Urinary bladder (tissue), 4 donors: ENCODE measurements around the gene OR51V1. TPM values are rescaled to one million over a fixed set of nuclear protein-coding genes. Genes with fewer than 3 reads are reported as not detected.

Source experiments
- DNase-seq: peaks from one replicate; pipeline ENCODE4 v3.0.0-alpha.2; 2015; ENCODE audit errors: extremely low spot score
- H3K27ac ChIP-seq: one replicate; pipeline ENCODE4 v1.5.1; 2013; ENCODE audit warnings: low read depth, mild to moderate bottlenecking, moderate library complexity
- H3K36me3 ChIP-seq: one replicate; pipeline ENCODE4 v1.6.1; 2013; ENCODE audit warnings: mild to moderate bottlenecking, moderate library complexity; ENCODE audit not compliant: insufficient read depth
- H3K4me1 ChIP-seq: one replicate; pipeline ENCODE4 v1.6.1; 2013; ENCODE audit warnings: mild to moderate bottlenecking, moderate library complexity; ENCODE audit not compliant: insufficient read depth
- H3K4me3 ChIP-seq: one replicate; pipeline ENCODE4 v1.5.1; 2013; ENCODE audit warnings: low read depth, low read length
- WGBS: extraction: QIAGEN DNeasy Blood & Tissue Kit; methylation state at CpG from one replicate; pipeline ENCODE4 v1.1.7; 2013; 5-methylcytosine and 5-hydroxymethylcytosine counted together
- polyA plus RNA-seq: library from polyadenylated mRNA; stranded (reverse); fragments of 200-250 nt; gene quantifications from one replicate; pipeline ENCODE4 v1.2.3, GENCODE V29; 2013
- total RNA-seq: library from RNA; depleted of rRNA; stranded (reverse); fragments of >200 nt; gene quantifications from one replicate; pipeline ENCODE4 v1.2.3, GENCODE V29; 2014
- donor health status: healthy with polysubstance abuse.
- donor health status: healthy.

The OR51V1 gene
- total and polyA plus RNA-seq, 2 donors: not detected

DNA sequence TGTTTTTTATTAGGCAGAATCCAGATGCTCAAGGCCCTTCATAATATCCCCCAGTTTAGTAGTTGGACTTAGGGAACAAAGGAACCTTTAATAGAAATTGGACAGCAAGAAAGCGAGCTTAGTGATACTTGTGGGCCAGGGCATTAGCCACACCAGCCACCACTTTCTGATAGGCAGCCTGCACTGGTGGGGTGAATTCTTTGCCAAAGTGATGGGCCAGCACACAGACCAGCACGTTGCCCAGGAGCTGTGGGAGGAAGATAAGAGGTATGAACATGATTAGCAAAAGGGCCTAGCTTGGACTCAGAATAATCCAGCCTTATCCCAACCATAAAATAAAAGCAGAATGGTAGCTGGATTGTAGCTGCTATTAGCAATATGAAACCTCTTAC lies 25.0 kb upstream of the OR51V1 start:
- H3K4me3 ChIP-seq: no peak overlapping the region
- no peaks in the 10 kb centered on the region for H3K4me1 ChIP-seq
- DNase-seq: no peak
- WGBS: 56% methylated on average over 2 of the region's 2 CpGs
- H3K36me3 ChIP-seq: no peaks in the 10 kb centered on the region
- H3K27ac ChIP-seq: no peak overlapping the region

DNA sequence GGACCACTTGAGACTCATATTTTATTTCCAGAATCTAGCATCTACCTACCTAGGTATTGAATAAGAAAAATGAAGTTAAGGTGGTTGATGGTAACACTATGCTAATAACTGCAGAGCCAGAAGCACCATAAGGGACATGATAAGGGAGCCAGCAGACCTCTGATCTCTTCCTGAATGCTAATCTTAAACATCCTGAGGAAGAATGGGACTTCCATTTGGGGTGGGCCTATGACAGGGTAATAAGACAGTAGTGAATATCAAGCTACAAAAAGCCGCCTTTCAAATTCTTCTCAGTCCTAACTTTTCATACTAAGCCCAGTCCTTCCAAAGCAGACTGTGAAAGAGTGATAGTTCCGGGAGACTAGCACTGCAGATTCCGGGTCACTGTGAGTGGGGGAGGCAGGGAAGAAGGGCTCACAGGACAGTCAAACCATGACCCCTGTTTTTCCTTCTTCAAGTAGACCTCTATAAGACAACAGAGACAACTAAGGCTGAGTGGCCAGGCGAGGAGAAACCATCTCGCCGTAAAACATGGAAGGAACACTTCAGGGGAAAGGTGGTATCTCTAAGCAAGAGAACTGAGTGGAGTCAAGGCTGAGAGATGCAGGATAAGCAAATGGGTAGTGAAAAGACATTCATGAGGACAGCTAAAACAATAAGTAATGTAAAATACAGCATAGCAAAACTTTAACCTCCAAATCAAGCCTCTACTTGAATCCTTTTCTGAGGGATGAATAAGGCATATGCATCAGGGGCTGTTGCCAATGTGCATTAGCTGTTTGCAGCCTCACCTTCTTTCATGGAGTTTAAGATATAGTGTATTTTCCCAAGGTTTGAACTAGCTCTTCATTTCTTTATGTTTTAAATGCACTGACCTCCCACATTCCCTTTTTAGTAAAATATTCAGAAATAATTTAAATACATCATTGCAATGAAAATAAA lies 24.3 kb upstream of the OR51V1 start:
- DNase-seq: no peak
- 71% methylated on average over 6 of the region's 6 CpGs for WGBS
- Histone ChIP-seq H3K4me1 (no peaks in the 10 kb centered on the region), H3K36me3 (no peaks in the 10 kb centered on the region), H3K4me3 (no peak overlapping the region), H3K27ac (no peak overlapping the region)

DNA sequence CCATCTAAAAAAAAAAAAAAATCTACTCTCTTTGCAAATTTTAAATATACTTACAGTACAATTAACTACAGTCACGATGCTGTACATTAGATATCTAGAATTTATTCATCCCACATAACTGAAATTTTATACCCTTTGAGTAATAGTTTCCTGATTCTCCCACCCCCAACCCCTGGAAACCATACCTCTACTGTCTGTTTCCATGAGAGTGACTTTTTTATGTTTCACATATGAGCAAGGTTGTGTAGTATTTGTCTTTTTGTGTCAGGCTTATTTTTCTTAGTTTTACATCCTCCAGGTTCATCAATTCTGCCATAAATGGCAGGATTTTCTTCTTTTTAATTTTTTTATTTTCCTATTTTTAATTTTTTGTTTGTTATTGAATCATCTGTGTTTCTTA lies 23.2 kb upstream of the OR51V1 start:
- DNase-seq: no peak
- 60% methylated on average over 1 of the region's 1 CpG for WGBS
- no peak overlapping the region for H3K27ac ChIP-seq
- H3K4me3 ChIP-seq: no peak overlapping the region
- no peaks in the 10 kb centered on the region for H3K36me3 ChIP-seq
- H3K4me1 ChIP-seq: no peaks in the 10 kb centered on the region

DNA sequence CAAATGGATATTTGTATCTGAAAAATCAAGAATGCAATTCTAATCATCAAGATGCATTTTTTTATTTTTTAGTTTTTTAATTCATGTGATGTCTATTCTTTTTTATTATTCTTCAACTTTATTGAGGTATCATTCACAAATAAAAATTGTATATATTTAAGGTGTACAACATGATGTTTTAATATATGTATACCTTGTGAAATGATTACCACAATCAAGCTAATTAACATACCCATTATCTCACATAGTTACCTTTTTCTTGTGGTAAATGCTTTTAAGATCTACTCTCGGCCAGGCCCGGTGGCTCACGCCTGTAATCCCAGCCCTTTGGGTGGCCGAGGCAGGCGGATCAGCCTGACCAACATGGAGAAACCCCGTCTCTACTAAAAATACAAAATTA lies 22.7 kb upstream of the OR51V1 start:
- Histone ChIP-seq H3K4me3 (no peak overlapping the region), H3K27ac (no peak overlapping the region), H3K36me3 (no peaks in the 10 kb centered on the region), H3K4me1 (no peaks in the 10 kb centered on the region)
- DNase-seq: no peak
- WGBS: 89% methylated on average over 6 of the region's 6 CpGs

DNA sequence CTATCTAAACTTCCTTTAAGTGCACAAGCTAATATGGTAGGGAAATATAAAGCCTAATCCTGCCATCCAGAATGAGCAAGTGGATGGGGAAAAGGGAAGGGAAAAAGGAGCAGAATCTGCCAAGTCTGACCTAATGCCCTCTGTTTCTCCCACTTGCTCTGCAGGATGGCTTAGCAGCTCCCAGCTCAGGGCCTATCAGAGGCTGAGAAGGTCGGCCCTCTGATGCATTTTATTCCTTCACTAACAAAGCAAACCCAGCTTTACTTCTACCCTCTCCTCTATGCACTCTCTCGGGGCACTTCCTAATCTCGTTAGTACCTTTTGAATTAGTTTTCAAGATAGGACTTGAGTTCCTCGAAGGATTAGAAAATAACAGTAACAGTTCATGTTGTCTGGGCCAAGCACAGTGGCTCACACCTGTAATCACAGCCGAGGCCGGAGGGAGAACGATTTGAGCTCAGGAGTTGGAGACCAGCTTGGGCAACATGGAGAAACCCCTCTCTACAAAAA lies 9.9 kb upstream of the OR51V1 start:
- Histone ChIP-seq H3K36me3 (no peaks in the 10 kb centered on the region), H3K4me1 (no peaks in the 10 kb centered on the region), H3K27ac (no peak overlapping the region), H3K4me3 (no peak overlapping the region)
- WGBS: 61% methylated on average over 7 of the region's 7 CpGs
- no peak for DNase-seq

DNA sequence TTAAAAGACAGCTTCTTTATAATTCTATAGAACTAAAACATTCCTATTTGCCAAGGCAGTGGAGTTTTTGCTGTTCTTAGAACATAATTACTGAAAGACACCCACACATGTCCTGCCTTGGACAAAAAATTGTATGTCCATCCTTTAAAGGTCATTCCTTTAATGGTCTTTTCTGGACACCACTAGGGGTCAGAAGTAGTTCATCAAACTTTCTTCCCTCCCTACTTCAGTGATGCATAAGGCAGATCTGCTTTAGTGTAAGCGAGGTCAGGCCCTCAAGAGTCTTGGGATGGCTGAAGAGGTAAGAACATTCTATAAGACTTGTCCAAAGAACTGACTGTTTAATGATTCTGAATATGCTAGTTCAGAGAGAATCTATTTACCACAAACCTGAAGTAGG lies 4.3 kb upstream of the OR51V1 start:
- no peak for DNase-seq
- no peak overlapping the region for H3K27ac ChIP-seq
- H3K36me3 ChIP-seq: no peaks in the 10 kb centered on the region
- WGBS: 23% methylated on average over 1 of the region's 1 CpG
- H3K4me3 ChIP-seq: no peak overlapping the region
- H3K4me1 ChIP-seq: no peaks in the 10 kb centered on the region

DNA sequence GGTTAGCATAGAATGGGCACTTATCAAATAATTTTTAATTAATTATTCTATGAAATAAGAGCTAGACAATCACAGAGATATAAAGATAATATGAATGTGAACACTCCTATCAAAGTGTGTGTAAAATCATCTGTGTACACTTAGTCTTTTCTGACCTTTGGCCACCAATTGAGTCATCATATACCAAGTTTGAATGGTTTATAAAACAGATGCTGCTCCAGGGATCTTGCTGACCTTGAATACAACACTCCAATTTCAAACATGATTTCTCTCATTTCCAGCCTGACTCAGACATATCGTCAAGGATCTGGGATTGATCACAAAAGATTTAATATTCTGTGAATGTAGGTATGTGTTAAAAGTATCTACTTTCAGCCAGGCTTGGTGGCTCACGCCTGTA lies 2.9 kb upstream of the OR51V1 start:
- Histone ChIP-seq H3K27ac (no peak overlapping the region), H3K36me3 (no peaks in the 10 kb centered on the region), H3K4me1 (no peaks in the 10 kb centered on the region), H3K4me3 (no peak overlapping the region)
- no peak for DNase-seq
- 81% methylated on average over 2 of the region's 2 CpGs for WGBS

DNA sequence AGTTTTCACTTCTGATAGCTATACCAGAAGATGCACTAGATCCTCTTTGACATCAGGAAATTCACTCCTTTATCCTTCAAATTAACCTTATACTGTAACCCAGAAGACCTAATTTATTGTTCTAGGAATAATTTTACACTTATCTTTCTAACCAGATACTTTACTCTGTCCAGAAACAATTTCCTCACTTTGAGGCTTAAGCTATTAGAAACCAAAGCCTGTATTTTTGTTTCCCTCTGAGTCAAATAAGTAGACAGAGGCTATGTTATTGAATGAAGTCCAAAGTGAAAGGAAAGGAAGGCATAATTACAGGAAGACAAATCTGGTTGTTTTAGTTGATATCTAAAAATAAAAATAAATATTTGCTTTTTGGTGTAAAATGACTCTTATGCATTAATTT lies 2.2 kb downstream of the OR51V1 start:
- no peak overlapping the region for H3K27ac ChIP-seq
- no peaks in the 10 kb centered on the region for H3K4me1 ChIP-seq
- no peaks in the 10 kb centered on the region for H3K36me3 ChIP-seq
- DNase-seq: no peak
- H3K4me3 ChIP-seq: no peak overlapping the region

DNA sequence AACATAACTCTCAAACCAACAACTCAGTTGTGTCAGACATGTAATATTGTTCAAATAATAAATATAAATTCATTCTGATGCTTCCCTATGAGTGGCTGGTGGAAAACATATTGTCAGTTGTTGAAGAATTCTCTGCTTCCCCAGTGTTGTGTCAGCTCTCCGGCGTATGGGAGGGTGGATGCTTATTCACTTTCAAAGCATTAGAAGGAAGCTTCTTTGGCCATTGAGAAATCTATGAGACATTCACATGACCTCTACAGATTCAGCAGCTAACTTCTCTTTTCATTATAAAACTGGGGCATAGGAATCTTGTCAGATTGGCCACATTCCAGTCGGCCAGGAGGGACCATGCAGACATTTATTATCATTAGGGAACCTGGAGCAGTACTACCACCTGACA lies 2.9 kb downstream of the OR51V1 start:
- Histone ChIP-seq H3K4me1 (no peaks in the 10 kb centered on the region), H3K27ac (no peak overlapping the region), H3K4me3 (no peak overlapping the region), H3K36me3 (no peaks in the 10 kb centered on the region)
- no peak for DNase-seq
- WGBS: 71% methylated on average over 3 of the region's 3 CpGs

DNA sequence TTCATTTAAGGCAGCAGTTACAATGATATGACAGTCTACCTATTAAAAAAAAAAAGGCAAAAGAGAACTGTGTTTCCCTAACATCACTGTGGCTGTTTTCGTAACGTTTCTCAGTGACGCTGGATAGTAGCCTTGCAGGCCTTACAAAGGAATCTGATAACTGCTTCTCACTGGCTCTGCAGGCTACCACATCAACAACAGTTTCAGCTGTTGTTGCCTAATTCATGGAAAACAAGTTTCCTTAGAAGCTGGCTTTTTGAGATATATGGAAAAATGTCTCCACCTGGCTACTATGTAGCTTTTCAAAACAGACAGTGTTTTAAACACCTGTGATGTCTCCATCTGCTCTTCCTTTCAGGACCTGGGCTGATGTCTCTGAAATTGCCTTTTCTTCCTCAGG lies 3.8 kb downstream of the OR51V1 start:
- 60% methylated on average over 3 of the region's 3 CpGs for WGBS
- Histone ChIP-seq H3K36me3 (no peaks in the 10 kb centered on the region), H3K4me1 (no peaks in the 10 kb centered on the region), H3K27ac (no peak overlapping the region), H3K4me3 (no peak overlapping the region)
- DNase-seq: no peak

DNA sequence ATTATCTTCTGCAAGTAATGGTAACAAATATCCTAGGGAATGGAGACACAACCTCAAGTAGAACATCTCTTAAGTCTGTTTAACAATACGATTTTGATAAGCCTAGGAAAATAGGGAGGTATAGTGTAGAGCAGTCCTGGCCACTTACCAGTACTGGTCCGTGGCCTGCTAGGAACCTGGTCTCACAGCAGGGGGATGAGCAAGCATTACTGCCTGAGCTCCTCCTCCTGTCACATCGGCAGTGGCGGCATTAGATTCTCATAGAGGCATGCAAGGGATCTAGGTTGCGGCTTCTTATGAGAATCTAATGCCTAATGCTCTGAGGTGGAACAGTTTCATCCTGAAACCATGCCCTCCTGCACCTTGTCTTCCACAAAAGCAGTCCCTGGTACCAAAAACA lies 4.4 kb downstream of the OR51V1 start:
- no peak overlapping the region for H3K27ac ChIP-seq
- H3K36me3 ChIP-seq: no peaks in the 10 kb centered on the region
- DNase-seq: no peak
- 71% methylated on average over 5 of the region's 5 CpGs for WGBS
- no peaks in the 10 kb centered on the region for H3K4me1 ChIP-seq
- no peak overlapping the region for H3K4me3 ChIP-seq

DNA sequence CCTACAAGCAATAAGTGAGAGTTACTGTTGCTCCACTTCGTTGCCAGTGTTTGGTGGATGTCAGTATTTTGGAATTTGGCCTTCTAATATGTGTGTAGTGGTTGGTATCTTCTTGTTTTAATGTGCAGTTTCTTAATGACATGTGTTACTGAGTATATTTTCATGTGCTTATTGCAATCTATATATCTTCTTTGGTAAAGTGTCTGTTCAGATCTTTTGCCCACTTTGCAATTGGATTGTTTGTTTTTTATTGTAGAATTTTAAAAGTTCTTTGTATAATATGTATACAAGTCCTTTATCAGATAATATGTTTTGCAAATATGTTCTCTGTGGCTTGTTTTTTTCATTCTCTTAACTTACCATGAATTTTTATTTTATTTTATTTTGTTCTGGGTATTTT lies 7.7 kb downstream of the OR51V1 start:
- H3K4me1 ChIP-seq: no peaks in the 10 kb centered on the region
- 25% methylated on average over 1 of the region's 1 CpG for WGBS
- DNase-seq: no peak
- no peak overlapping the region for H3K27ac ChIP-seq
- H3K4me3 ChIP-seq: no peak overlapping the region
- no peaks in the 10 kb centered on the region for H3K36me3 ChIP-seq

DNA sequence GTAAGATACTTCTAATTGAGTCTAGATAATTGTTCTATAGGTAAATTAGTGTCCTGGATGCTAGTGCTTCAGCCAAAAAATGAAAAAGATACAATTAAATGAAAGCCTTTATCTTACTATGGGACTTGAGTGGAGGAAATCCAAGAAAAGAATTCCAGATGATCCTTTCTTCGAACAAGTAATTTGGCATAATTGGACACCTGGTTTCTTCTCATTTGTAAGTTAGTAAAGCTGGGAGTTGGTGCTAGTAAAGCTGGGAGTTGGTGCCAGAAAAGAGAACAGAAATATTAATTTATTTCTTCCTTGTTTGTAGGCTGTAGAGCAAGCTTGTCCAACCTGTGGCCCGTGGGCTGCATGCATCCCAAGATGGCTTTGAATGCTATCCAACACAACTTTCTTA lies 12.3 kb downstream of the OR51V1 start:
- DNase-seq: no peak
- WGBS: 85% methylated on average over 2 of the region's 2 CpGs
- H3K4me3 ChIP-seq: no peak overlapping the region
- no peaks in the 10 kb centered on the region for H3K36me3 ChIP-seq
- H3K27ac ChIP-seq: no peak overlapping the region
- no peaks in the 10 kb centered on the region for H3K4me1 ChIP-seq

DNA sequence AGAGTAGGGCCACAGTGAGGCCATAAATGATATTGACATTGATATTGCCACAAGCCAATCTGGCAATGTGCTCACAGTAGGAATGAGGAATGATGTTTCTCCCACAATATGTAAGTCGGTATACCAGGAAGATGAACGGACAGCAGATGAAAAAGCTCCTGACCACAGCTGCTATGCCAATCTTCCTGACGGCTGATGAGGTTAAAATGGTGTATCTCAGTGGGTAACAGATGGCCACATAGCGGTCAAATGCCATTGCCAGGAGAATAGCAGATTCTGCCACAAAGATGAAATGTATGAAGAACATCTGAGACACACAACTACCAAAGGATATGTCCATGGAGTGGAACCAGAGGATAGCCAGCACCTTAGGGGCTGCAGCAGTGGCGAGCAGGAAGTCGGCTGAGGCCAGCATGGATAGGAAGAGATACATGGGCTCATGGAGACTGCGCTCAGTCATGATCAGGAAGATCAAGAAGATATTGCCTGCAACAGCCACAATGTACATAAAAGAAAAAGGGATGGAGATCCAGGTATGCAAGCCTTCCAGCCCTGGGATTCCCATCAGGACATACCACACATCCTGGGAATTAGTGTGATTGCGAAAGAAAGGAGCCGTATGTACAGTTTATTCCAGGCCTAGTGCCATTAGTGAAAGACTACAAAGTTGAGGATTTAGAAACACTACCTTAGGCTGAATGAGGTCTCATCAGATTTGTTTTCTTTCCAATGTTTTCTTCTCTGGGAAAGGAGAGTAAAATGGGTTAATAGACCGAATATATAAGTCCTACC lies 22.2 kb downstream of the OR51V1 start:
- WGBS: 82% methylated on average over 10 of the region's 10 CpGs
- no peak overlapping the region for H3K4me3 ChIP-seq
- no peak overlapping the region for H3K27ac ChIP-seq
- no peaks in the 10 kb centered on the region for H3K36me3 ChIP-seq
- no peak for DNase-seq
- no peaks in the 10 kb centered on the region for H3K4me1 ChIP-seq
